IgD-negative memory B cell (primary cell): ENCODE measurements around the gene SH2D5. TPM values are rescaled to one million over a fixed set of nuclear protein-coding genes. Genes with fewer than 3 reads are reported as not detected.

Experiments
- H3K27ac Mint-ChIP-seq, 3 donors: one replicate each; pipeline ENCODE4 v1.8.0; 2020 to 2022; ENCODE audit warnings: mild to moderate bottlenecking in 3 of 3, mixed read lengths in 3 of 3, moderate library complexity in 1 of 3
- H3K27me3 Mint-ChIP-seq: one replicate; pipeline ENCODE4 v1.8.0; 2021; ENCODE audit warnings: mixed read lengths
- H3K36me3 Mint-ChIP-seq: one replicate; pipeline ENCODE4 v1.8.0; 2020; ENCODE audit warnings: mild to moderate bottlenecking, mixed read lengths
- H3K4me1 Mint-ChIP-seq, 3 donors: one replicate each; pipeline ENCODE4 v1.8.0; 2020 to 2022; ENCODE audit warnings: mixed read lengths in 3 of 3, mild to moderate bottlenecking in 1 of 3
- H3K4me3 Mint-ChIP-seq, 4 donors: one replicate each; pipeline ENCODE4 v1.8.0; 2020 to 2022; ENCODE audit warnings: mild to moderate bottlenecking in 4 of 4, mixed read lengths in 4 of 4, moderate library complexity in 3 of 4
- H3K9me3 Mint-ChIP-seq, 3 donors: one replicate each; pipeline ENCODE4 v1.8.0; 2020 to 2021; ENCODE audit warnings: mixed read lengths in 3 of 3, mild to moderate bottlenecking in 1 of 3
- polyA plus RNA-seq: library from polyadenylated mRNA; unstranded; fragments of 300-500 nt; fragmentation: Illumina TruSeq; gene quantifications from one replicate; pipeline ENCODE4 v1.2.3, GENCODE V29; 2021

SH2D5 gene
- polyA plus RNA-seq, 1 donor from 2014 or later: not detected

- Mint-ChIP-seq H3K27ac (peak overlapping the region in 1 of 3 donors; percentile 5), H3K27me3 (peaks cover 19% of the 10 kb centered on the region), H3K36me3 (peaks cover 2% of the 10 kb centered on the region), H3K4me3 (peak overlapping the region; percentile 82 to 94 (median 88)), H3K9me3 (no peaks in the 10 kb centered on the region), H3K4me1 (peaks cover 5 to 10% (median 6%) of the 10 kb centered on the region in 3 donors)
Observed at GRCh38 chr1:20732071-20732587, 374 bp downstream of the SH2D5 start.

- Mint-ChIP-seq H3K27ac (peak overlapping the region in 2 of 3 donors; percentile 29 to 33), H3K36me3 (peaks cover 2% of the 10 kb centered on the region), H3K9me3 (no peaks in the 10 kb centered on the region), H3K27me3 (peaks cover 19% of the 10 kb centered on the region), H3K4me1 (peaks cover 5 to 10% (median 6%) of the 10 kb centered on the region in 3 donors), H3K4me3 (peak overlapping the region; percentile 57 to 91 (median 86))
Observed at GRCh38 chr1:20731057-20731991, 1.2 kb downstream of the SH2D5 start.

GRCh38 chr1:20730690-20731056 lies 1.8 kb downstream of the SH2D5 start:
- H3K27ac Mint-ChIP-seq: peak overlapping the region in 1 of 3 donors; percentile 33
- H3K9me3 Mint-ChIP-seq: no peaks in the 10 kb centered on the region
- H3K36me3 Mint-ChIP-seq: peaks cover 2% of the 10 kb centered on the region
- H3K4me1 Mint-ChIP-seq: peaks cover 5 to 10% (median 6%) of the 10 kb centered on the region in 3 donors
- peaks cover 19% of the 10 kb centered on the region for H3K27me3 Mint-ChIP-seq
- peak overlapping the region in 3 of 4 donors; percentile 57 to 91 (median 88) for H3K4me3 Mint-ChIP-seq

- Mint-ChIP-seq H3K4me3 (peak overlapping the region in 2 of 4 donors; percentile 89 to 91), H3K27me3 (peaks cover 19% of the 10 kb centered on the region), H3K27ac (peak overlapping the region in 2 of 3 donors; percentile 12 to 33), H3K4me1 (peaks cover 5 to 10% (median 6%) of the 10 kb centered on the region in 3 donors), H3K9me3 (no peaks in the 10 kb centered on the region), H3K36me3 (peaks cover 2% of the 10 kb centered on the region)
Observed at GRCh38 chr1:20729990-20730689, 2.4 kb downstream of the SH2D5 start.

- Mint-ChIP-seq H3K9me3 (no peaks in the 10 kb centered on the region), H3K27ac (peak overlapping the region in 2 of 3 donors; percentile 12 to 59), H3K27me3 (peaks cover 19% of the 10 kb centered on the region), H3K36me3 (peaks cover 2% of the 10 kb centered on the region), H3K4me1 (peaks cover 5 to 10% (median 6%) of the 10 kb centered on the region in 3 donors), H3K4me3 (peak overlapping the region in 1 of 4 donors; percentile 89)
Observed at GRCh38 chr1:20729155-20729931, 3.2 kb downstream of the SH2D5 start.

- H3K27ac Mint-ChIP-seq: no peak overlapping the region
- H3K36me3 Mint-ChIP-seq: peaks cover 2% of the 10 kb centered on the region
- peaks cover 5 to 9% (median 6%) of the 10 kb centered on the region in 3 donors for H3K4me1 Mint-ChIP-seq
- peak overlapping the region in 1 of 4 donors; percentile 39 for H3K4me3 Mint-ChIP-seq
- H3K9me3 Mint-ChIP-seq: no peaks in the 10 kb centered on the region
- peaks cover 17% of the 10 kb centered on the region for H3K27me3 Mint-ChIP-seq
Observed at GRCh38 chr1:20728371-20729154, 3.9 kb downstream of the SH2D5 start.

GRCh38 chr1:20727746-20728316 lies 4.7 kb downstream of the SH2D5 start:
- H3K27ac Mint-ChIP-seq: no peak overlapping the region
- peaks cover under 1 to 4% (median 4%) of the 10 kb centered on the region in 3 donors for H3K4me1 Mint-ChIP-seq
- H3K9me3 Mint-ChIP-seq: no peaks in the 10 kb centered on the region
- H3K27me3 Mint-ChIP-seq: peaks cover 15% of the 10 kb centered on the region
- peak overlapping the region in 1 of 4 donors; percentile 39 for H3K4me3 Mint-ChIP-seq
- peaks cover 2% of the 10 kb centered on the region for H3K36me3 Mint-ChIP-seq

GRCh38 chr1:20726932-20727745 lies 5.4 kb downstream of the SH2D5 start:
- Mint-ChIP-seq H3K27ac (no peak overlapping the region), H3K36me3 (peaks cover 3% of the 10 kb centered on the region), H3K4me1 (peaks cover 0 to 4% (median 4%) of the 10 kb centered on the region in 3 donors), H3K27me3 (peaks cover 12% of the 10 kb centered on the region), H3K9me3 (no peaks in the 10 kb centered on the region), H3K4me3 (no peak overlapping the region)

- no peak overlapping the region for H3K27ac Mint-ChIP-seq
Observed at GRCh38 chr1:20726118-20726911, 6.2 kb downstream of the SH2D5 start.

GRCh38 chr1:20725189-20726117 lies 7.0 kb downstream of the SH2D5 start:
- H3K4me1 Mint-ChIP-seq: peaks cover 0 to 4% (median 0%) of the 10 kb centered on the region in 3 donors
- no peaks in the 10 kb centered on the region for H3K9me3 Mint-ChIP-seq
- no peak overlapping the region for H3K27ac Mint-ChIP-seq
- peaks cover 3% of the 10 kb centered on the region for H3K36me3 Mint-ChIP-seq
- peaks cover 4% of the 10 kb centered on the region for H3K27me3 Mint-ChIP-seq
- no peak overlapping the region for H3K4me3 Mint-ChIP-seq

More at GRCh38 chr1:20726118-20726911, 6.2 kb downstream of the SH2D5 start:
- Mint-ChIP-seq H3K4me3 (no peak overlapping the region), H3K4me1 (peaks cover 0 to 4% (median 2%) of the 10 kb centered on the region in 3 donors), H3K9me3 (no peaks in the 10 kb centered on the region), H3K27me3 (peaks cover 11% of the 10 kb centered on the region), H3K36me3 (peaks cover 3% of the 10 kb centered on the region)

GRCh38 chr1:20724364-20725188 lies 7.9 kb downstream of the SH2D5 start:
- Mint-ChIP-seq H3K27me3 (no peaks in the 10 kb centered on the region), H3K4me1 (no peaks in the 10 kb centered on the region), H3K27ac (no peak overlapping the region), H3K4me3 (no peak overlapping the region), H3K36me3 (peaks cover 2% of the 10 kb centered on the region), H3K9me3 (no peaks in the 10 kb centered on the region)
